Endothelial cell of umbilical vein (primary cell): ENCODE results near the gene PPP2R3B. TPM values are rescaled to one million over a fixed set of nuclear protein-coding genes. Genes with fewer than 3 reads are reported as not detected.

Experiments used
- BruUV-seq: library from RNA; stranded (reverse); fragments of 400-500 nt; replicated peaks from 2 replicates; lab custom pipeline; 2021; lab: Mats Ljungman, UMichigan
- CTCF ChIA-PET: fragments of 300-600, 350-600 bp; sonication (Branson Sonifier 250); formaldehyde crosslinking; loops from one replicate; lab custom pipeline; 2021; ENCODE audit warnings: antibody characterized with exemption, inconsistent platforms; lab: Charles Lee
- POLR2A ChIA-PET: fragments of 300-600, 350-600 bp; sonication (Branson Sonifier 250); formaldehyde crosslinking; loops from one replicate; lab custom pipeline; 2021; ENCODE audit warnings: antibody characterized with exemption, inconsistent platforms; lab: Charles Lee
- DNase-seq: peaks from one replicate; pipeline ENCODE4 v3.0.0-alpha.2; 2011; ENCODE audit warnings: low read depth, low spot score
- FAIRE-seq: peaks from 2 replicates; lab custom pipeline; 2011; peaks lifted over from hg19 to GRCh38; lab: Jason Lieb, UNC
- H2AFZ ChIP-seq: 2 replicates; pipeline ENCODE4 v1.6.0; 2012; ENCODE audit warnings: low read depth, low read length, control low read depth, inconsistent platforms
- H3K27ac ChIP-seq: 2 replicates; pipeline ENCODE4 v1.5.1; 2011; ENCODE audit warnings: low read depth, mild to moderate bottlenecking, control low read depth, low read length, moderate library complexity; ENCODE audit not compliant: insufficient read depth
- H3K27me3 ChIP-seq, 2 experiments: 2 replicates each; pipeline versions ENCODE4 v1.6.0 to v1.6.1; 2011; ENCODE audit warnings: low read length in 2 of 2, mixed read lengths in 1 of 2; ENCODE audit not compliant: control insufficient read depth in 2 of 2, insufficient read depth in 2 of 2
- H3K36me3 ChIP-seq, 2 experiments: 2 replicates in 1 of 2; 3 replicates in 1 of 2; pipeline ENCODE4 v1.5.1; 2011; ENCODE audit warnings: low read length in 2 of 2, mild to moderate bottlenecking in 1 of 2, moderate library complexity in 1 of 2; ENCODE audit not compliant: control insufficient read depth in 2 of 2, insufficient read depth in 2 of 2; ENCODE audit errors: extremely low read depth in 1 of 2
- H3K4me1 ChIP-seq: 3 replicates; pipeline ENCODE4 v1.5.1; 2011; ENCODE audit warnings: mild to moderate bottlenecking, low read length; ENCODE audit not compliant: control insufficient read depth, insufficient read depth; ENCODE audit errors: extremely low read depth
- H3K4me2 ChIP-seq: 2 replicates; pipeline ENCODE4 v1.6.1; 2011; ENCODE audit warnings: low read length, control low read depth, mixed read lengths; ENCODE audit not compliant: insufficient read depth
- H3K4me3 ChIP-seq, 3 experiments: fragments of 200-600 bp in 1 of 3; sonication (generic), shearing (Covaris generic) in 1 of 3; replicated peaks in 1 of 3; 2 replicates each; pipeline ENCODE4 v1.5.1; 2011 to 2016; ENCODE audit warnings: control low read depth in 3 of 3, low read length in 3 of 3, mild to moderate bottlenecking in 2 of 3, inconsistent platforms in 1 of 3, low read depth in 1 of 3, moderate library complexity in 1 of 3; ENCODE audit not compliant: insufficient read depth in 1 of 3
- H3K79me2 ChIP-seq: 2 replicates; pipeline ENCODE4 v1.6.0; 2012; ENCODE audit warnings: low read length, inconsistent platforms; ENCODE audit not compliant: control insufficient read depth, insufficient read depth
- H3K9ac ChIP-seq: replicated peaks from 2 replicates; pipeline ENCODE3; 2011; ENCODE audit warnings: low read length, control low read depth; ENCODE audit not compliant: insufficient read depth; ENCODE audit errors: extremely low read depth
- H3K9me1 ChIP-seq: replicated peaks from 3 replicates; pipeline ENCODE4 v1.6.0; 2011; ENCODE audit warnings: mild to moderate bottlenecking, low read length; ENCODE audit not compliant: control insufficient read depth, insufficient read depth; ENCODE audit errors: extremely low read depth
- H3K9me3 ChIP-seq: replicated peaks from 2 replicates; pipeline ENCODE4 v1.5.1; 2012; ENCODE audit warnings: low read length, inconsistent platforms; ENCODE audit not compliant: control insufficient read depth, insufficient read depth
- H4K20me1 ChIP-seq: replicated peaks from 2 replicates; pipeline ENCODE3; 2011; ENCODE audit warnings: mild to moderate bottlenecking, low read length; ENCODE audit not compliant: control insufficient read depth, insufficient read depth; ENCODE audit errors: extremely low read depth
- CTCF ChIP-seq, 2 donors: IDR thresholded peaks; 1 replicate in 1 of 2; 2 replicates in 1 of 2; pipeline ENCODE4 v1.5.1; 2011; ENCODE audit warnings: low read length in 2 of 2, mild to moderate bottlenecking in 2 of 2, moderate library complexity in 2 of 2, control low read depth in 1 of 2, inconsistent platforms in 1 of 2, low read depth in 1 of 2; ENCODE audit not compliant: insufficient read depth in 1 of 2; ENCODE audit errors: extremely low read depth in 1 of 2
- EZH2 ChIP-seq: IDR thresholded peaks from 2 replicates; pipeline ENCODE4 v1.6.1; 2012; ENCODE audit warnings: borderline replicate concordance, low read depth, mild to moderate bottlenecking, moderate library complexity, low read length, inconsistent platforms; ENCODE audit not compliant: severe bottlenecking
- FOS ChIP-seq: IDR thresholded peaks from 2 replicates; pipeline ENCODE4 v1.6.1; 2011; ENCODE audit warnings: mild to moderate bottlenecking, low read length, moderate library complexity, borderline replicate concordance; ENCODE audit not compliant: insufficient read depth
- GATA2 ChIP-seq: IDR thresholded peaks from 2 replicates; pipeline ENCODE4 v1.7.0; 2011; ENCODE audit warnings: low read depth, mild to moderate bottlenecking, moderate library complexity, mixed read lengths, low read length; ENCODE audit not compliant: insufficient read length, insufficient read depth
- JUN ChIP-seq: IDR thresholded peaks from 2 replicates; pipeline ENCODE4 v1.6.1; 2011; ENCODE audit warnings: borderline replicate concordance, low read depth; ENCODE audit not compliant: insufficient read length, insufficient read depth
- MYC ChIP-seq: IDR thresholded peaks from one replicate; pipeline ENCODE4 v1.6.1; 2011; ENCODE audit warnings: mild to moderate bottlenecking, low read depth, low read length
- POLR2A ChIP-seq: IDR thresholded peaks from 2 replicates; pipeline ENCODE4 v1.6.1; 2012; ENCODE audit warnings: low read depth, mild to moderate bottlenecking, control low read depth, low read length
- POLR2AphosphoS5 ChIP-seq: IDR thresholded peaks from 2 replicates; pipeline ENCODE4 v1.6.1; 2012; ENCODE audit warnings: low read depth, mild to moderate bottlenecking, control low read depth, low read length, moderate library complexity; ENCODE audit not compliant: insufficient read depth
- dilution Hi-C: fragments of 300-500 bp; cut with MboI; formaldehyde crosslinking; loops from one replicate; pipeline ENCODE4 v1.15.0; 2019; ENCODE audit warnings: low sequenced_read_pairs; ENCODE audit not compliant: extremely low pct_ligation_motif_present
- intact Hi-C: fragments of 100-400 bp; cut with micrococcal nuclease; formaldehyde crosslinking; loops from one replicate; pipeline ENCODE4 v1.10.0; 2022
- polyA plus RNA-seq, 4 experiments: library from polyadenylated mRNA; depleted of rRNA in 3 of 4; stranded (reverse) in 3 of 4; unstranded in 1 of 4; fragments of >200 nt; gene quantifications; 2 replicates each; pipeline versions ENCODE4 v1.2.1 to v1.2.3, GENCODE V29; 2011 to 2012; ENCODE audit warnings: missing spikeins in 1 of 4
- total RNA-seq: library from RNA; stranded (reverse); gene quantifications from 2 replicates; pipeline ENCODE4 v1.2.3, GENCODE V29; 2021
- TF ChIP-seq, protein P1 (sequence below): IDR thresholded peaks from 2 replicates; pipeline ENCODE4 v1.6.1; 2011; ENCODE audit not compliant: insufficient read depth, insufficient read length

PPP2R3B gene
- total and polyA plus RNA-seq, 2 donors (not counting 3 experiments of a cell fraction or from before 2014, with no cell fraction given), result 19.1 to 33.6 TPM

DNA sequence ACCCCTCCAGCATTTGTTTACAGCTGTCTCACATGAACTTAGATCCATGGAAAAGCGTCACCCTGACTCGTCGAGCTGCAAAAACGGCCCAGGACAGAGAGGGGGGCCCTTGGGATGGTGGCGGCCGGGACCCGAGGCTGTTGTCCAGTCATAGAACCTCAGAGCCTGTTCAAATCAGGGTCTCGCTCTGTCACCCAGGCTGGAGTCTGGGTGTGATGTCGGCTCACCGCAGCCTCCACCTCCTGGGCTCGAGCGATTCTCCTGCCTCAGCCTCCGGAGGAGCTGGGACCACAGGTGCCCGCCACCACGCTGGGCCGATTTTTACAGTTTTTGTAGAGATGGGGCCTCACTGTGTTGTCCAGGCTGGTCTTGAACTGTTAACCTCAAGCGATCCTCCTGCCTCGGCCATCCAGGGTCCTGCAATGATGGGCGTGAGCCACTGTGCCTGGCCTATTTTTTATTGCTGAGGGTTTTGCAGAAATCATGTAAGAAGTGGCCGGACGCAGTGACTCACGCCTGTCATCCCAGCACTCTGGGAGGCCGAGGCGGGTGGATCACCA is 42.6 kb upstream of the PPP2R3B start:
- TF ChIP-seq MYC (no peak), EZH2 (no peak), FOS (no peak), CTCF (IDR thresholded peaks at IDR 0.05; ENCODE audit: extremely low read depth in 1 of 2, insufficient read depth in 1 of 2, low read depth in 1 of 2, low read length in 2 of 2) (no peak), GATA2 (no peak), POLR2A (no peak), JUN (no peak), POLR2AphosphoS5 (no peak)
- TF ChIP-seq, protein P1, sequence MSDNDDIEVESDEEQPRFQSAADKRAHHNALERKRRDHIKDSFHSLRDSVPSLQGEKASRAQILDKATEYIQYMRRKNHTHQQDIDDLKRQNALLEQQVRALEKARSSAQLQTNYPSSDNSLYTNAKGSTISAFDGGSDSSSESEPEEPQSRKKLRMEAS, result no peak
- Histone ChIP-seq H4K20me1 (no peaks in the 10 kb centered on the region), H3K9ac (no peak overlapping the region), H3K27me3 (peaks cover 0 to 4% of the 10 kb centered on the region in 2 experiments), H3K79me2 (no peaks in the 10 kb centered on the region), H3K9me3 (no peaks in the 10 kb centered on the region), H3K27ac (no peak overlapping the region), H3K4me1 (no peaks in the 10 kb centered on the region), H3K4me2 (no peak overlapping the region), H2AFZ (no peak overlapping the region), H3K9me1 (no peaks in the 10 kb centered on the region), H3K36me3 (no peaks in the 10 kb centered on the region), H3K4me3 (no peak overlapping the region)
- intact Hi-C loops, result loop anchor here (5.0 kb wide), 2 partner anchors 728 to 888 kb away; no protein-coding TSS in a partner anchor
- no peak for DNase-seq
- dilution Hi-C loops, result no loop called here
- no peak for FAIRE-seq
- ChIA-PET CTCF (no interaction called here), POLR2A (no interaction called here)
- no TSS peak for BruUV-seq
